ENCODE results near the gene TAOK3.
"Not testable (repeated sequence)": the region's sequence is repeated elsewhere in the genome, so short reads cannot be mapped to it uniquely, and the experiment has no call there.

Gene TAOK3

DNA sequence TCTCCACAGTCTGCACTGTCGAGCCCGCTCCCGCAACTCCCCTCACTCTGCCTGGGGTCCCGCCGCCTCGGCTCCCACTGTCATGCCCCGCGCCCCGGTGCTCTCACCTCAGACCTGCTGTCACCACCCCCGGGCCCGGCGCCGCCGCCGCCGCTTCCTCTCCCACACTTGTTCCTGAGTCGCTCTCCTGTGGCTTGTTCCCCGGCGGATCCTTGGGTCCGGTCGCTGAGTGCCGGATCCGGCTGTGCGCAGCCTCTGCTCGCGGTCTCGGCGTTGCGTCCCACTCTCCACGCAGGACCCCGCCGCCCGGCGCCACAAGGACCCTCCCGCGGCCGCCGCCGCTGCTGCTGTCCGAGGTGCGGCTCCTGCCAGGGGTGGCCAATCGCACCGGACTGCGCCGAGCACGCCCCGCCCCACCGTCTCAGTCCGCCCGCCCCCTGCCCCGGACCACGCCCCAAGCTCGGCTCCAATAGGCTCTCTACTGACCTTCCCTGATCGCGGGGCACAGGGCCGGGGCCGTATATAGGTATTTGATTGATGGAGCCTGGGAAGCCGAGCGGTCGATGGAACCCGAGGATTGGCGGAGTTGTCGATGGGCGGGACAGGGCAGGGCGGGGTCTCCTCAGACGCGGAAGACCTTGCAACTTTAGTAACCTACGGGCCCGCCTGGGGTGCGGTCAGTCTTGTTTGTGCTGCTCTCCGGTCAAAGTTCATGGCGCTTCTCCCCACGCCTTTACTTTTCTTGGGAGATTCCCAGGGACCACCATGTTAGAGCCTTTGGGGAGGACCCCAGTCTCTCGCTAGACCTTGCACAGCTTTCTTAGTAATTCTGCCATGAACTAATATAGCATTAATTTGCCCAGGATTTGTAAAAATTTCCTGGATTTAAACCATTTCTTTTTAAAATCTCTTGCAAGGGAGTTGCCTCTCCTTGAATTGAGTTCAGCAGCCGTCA, at the start of gene TAOK3:
TSS of gene TAOK3 (minus strand) at position 367 of the 955 bp plus-strand sequence. CDS start 117,340 bp downstream, outside the sequence.
- peak; percentile 98 for DNase-seq

DNA sequence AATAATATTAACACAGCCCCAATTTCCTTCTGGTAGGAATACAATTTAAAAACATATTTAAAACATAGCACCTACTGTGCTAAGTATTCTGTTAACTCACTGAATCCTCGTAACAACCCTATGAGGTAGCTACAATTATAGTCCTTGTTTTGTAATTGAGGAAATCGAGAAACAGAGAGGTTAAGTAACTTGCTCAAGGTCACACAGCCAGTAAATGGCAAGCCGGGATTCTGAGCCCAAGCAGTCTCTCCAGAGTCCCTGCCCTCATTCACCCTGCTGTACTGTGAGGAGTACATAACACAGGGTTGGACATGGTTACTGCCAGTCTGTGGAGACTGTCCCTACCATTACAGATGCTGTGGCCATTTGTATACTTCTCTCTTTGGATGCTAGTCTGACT, 48.0 kb upstream of the TAOK3 start:
- DNase-seq, result no peak

- DNase-seq, result no peak
These were observed 45.8 kb upstream of the TAOK3 start for GRCh38 chr12:118418385-118419057.

GRCh38 chr12:118417942-118418341, 45.2 kb upstream of the TAOK3 start:
- no peak for DNase-seq

DNA sequence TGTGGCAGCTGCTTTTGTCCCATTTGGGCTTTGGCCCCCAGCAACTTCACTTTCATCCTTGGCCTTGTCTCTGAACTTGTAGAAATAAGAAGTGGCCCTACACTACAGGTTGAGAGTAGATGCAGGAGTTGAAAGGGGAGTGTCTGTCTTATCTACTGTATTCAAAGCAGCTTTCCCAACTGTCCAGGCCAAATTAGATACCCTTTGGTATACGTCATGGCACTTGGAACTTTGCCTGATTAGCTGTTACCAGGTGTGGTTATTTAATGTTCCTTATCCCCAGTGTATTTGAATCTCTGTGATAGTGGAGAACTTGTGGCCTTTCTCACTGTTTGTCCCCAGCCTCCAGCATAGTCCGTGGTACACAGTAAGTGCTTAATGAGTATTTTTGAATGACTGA, 37.1 kb upstream of the TAOK3 start:
- no peak for DNase-seq

GRCh38 chr12:118408241-118408640, 35.5 kb upstream of the TAOK3 start:
- DNase-seq, result not testable (repeated sequence)

DNA sequence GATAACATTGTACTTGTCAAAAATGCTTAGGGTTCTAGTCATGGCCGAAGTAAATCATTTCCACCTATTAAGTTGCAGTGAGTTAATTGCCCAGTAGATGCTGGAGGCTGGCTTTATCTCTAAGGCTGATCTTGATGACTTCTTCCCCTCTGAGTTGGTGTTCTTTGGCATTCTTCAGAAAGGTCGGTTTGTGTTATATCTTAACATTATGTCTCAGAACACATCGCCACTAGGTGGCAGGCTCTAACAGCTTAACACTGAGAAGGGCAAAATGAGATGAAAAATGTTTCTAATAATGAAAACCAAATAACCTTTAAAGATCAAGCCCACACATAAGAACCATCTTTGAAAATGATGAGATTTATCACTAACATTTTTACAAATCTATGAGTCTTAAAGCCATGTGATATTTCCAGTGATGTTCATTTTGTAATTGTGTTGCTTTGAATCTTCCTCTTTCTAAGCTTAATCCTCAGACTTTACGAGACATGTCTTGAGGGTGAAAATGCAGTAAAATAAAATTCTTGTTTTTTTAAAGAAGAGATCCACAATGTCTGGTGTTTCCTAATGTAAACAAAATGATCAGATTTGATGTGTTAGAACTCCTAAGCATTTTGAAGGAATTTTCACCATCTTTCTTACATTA, 32.3 kb upstream of the TAOK3 start:
- peak; percentile 60 for DNase-seq

- no peak for DNase-seq
These were observed 29.5 kb upstream of the TAOK3 start for GRCh38 chr12:118402251-118402650.

- DNase-seq, result no peak
These were observed 26.2 kb upstream of the TAOK3 start for GRCh38 chr12:118398940-118399339.

DNA sequence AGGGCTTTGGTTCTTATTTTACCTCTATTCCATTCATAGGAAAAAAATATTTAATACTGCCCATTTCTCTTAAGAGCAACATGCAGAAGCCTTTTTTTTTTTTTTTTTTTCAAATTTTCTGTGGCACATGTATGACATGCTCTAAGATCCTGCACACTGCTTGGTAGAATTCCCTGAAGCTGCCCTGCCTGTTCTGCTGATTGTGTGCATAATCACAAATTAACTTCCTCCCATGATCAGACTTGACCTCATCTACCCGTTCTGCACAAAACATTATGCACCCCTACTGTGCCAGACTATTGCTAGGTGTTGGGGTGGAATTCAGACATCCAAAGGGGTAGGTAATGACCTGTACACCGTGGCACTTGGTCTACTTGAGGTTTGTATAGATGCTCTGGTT, 25.8 kb upstream of the TAOK3 start:
- DNase-seq, result no peak

DNA sequence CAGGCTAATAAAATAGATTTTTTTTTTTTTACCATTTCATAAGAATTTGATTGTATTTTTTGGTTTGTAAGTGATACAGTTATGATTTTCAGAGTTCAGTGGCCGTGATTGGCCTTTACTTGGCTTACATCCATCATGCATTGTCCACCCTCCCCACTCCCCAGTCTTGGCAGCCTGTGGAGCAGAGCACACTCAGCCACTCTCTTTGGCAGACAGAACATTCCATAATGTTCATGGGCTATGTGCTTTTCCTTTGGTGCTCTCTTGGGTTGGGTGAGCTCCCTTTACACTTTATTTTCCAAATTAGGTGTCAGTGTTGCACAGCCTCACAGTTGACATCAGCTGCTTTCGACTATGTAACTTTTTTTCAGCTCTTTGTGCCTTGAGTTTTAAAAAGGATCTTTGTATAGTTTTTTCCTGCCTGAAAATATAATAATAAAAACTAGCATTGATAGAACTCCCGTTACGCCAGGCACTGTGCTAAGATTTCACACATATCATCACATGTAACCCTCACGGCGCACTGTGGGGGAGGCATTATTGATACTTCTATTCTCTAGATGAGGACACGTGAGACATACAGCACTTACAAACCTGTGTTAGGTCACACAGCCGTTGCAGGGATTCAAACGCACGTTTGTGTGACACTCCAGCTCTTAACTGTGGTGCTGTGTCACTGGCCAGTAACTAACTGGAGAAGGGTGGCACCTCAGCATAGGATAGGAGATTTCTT, 25.2 kb upstream of the TAOK3 start:
- no peak for DNase-seq

DNA sequence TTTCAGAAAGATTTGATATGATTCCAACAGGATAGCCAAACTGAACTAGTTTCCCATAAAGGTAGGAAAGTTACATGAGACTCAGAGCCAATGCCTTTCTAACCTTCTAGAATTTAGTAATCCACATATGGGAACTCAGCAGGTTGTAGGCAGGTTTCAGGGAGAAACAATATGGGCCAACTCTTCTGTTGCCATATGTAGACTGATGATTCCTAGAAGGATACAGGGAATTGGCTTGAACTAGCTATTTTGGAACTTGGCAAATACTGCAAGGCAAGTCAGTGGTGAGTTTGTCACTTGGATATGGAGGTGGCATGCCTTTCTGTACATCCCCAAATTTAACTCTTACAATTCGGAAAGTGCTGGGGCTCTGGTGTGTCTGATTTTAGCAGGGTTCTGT, 19.1 kb upstream of the TAOK3 start:
- no peak for DNase-seq

- DNase-seq, result no peak
These were observed 18.7 kb upstream of the TAOK3 start for GRCh38 chr12:118391424-118391823.

DNA sequence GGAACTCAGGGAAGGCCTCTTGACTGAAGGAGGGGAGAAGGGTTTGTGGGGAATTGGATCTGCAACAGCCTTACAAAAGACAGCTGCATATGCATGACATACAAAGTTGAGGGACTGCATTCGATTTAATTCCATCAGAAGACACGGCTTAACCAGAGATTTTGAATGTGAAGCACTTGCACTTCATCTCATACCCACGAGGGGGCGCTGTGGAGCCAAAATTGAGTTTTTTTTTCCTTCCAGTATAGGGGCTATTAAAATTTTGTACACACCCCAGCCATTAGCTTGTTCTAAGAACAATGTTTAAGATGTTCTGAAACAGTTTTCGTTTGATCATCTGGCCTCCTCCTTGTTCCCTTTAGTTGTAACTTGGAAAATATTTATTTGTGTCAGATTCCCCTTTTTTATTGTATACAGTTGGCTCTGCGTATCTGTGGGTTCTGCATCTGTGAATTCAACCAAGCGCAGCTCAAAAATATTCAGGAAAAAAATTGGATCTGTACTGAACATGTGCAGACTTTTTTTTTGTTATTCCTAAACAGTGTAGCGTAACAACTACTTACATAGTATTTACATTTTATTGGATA, 5.3 kb upstream of the TAOK3 start:
- peak; percentile 78 for DNase-seq

DNA sequence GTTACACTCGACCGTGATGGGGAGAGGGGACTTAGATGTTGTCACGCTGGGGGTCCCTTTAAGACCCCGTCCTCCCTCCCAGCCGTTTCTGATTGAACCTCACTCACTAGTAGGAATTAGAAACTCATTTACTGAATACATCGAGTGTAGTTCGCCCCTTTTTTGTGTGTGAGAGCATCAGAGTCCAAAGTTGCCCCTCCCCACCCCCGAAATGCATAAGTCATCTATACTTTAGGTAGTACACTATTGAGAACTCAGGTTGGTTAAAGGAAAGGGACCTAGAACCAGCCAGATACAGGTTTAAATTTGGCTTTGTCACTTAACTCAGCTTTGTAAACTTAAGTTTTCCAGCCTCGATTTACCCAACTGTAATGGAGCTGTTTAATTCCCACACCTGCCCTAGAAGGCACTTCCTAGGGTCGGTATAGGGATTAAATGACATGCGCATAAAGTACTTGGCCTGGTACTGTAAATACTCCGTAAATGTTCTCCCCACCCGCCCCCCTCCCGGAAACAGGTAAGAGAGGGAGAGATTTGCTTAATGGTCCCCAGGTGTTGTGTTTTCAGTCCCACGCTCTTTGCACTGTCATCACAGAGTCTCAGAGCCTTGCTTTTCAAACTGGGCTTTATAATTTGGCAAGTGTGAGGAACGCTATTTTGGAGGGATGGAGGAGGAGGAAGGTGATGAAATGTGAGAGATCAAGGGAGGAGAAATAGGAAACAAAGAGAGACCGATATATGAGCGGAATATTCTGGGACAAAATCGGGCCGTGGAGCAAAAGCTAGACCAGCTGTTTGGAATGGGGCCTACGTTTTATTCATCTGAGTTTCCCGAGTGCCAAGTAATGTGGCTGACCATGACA, 4.5 kb upstream of the TAOK3 start:
- no peak for DNase-seq

DNA sequence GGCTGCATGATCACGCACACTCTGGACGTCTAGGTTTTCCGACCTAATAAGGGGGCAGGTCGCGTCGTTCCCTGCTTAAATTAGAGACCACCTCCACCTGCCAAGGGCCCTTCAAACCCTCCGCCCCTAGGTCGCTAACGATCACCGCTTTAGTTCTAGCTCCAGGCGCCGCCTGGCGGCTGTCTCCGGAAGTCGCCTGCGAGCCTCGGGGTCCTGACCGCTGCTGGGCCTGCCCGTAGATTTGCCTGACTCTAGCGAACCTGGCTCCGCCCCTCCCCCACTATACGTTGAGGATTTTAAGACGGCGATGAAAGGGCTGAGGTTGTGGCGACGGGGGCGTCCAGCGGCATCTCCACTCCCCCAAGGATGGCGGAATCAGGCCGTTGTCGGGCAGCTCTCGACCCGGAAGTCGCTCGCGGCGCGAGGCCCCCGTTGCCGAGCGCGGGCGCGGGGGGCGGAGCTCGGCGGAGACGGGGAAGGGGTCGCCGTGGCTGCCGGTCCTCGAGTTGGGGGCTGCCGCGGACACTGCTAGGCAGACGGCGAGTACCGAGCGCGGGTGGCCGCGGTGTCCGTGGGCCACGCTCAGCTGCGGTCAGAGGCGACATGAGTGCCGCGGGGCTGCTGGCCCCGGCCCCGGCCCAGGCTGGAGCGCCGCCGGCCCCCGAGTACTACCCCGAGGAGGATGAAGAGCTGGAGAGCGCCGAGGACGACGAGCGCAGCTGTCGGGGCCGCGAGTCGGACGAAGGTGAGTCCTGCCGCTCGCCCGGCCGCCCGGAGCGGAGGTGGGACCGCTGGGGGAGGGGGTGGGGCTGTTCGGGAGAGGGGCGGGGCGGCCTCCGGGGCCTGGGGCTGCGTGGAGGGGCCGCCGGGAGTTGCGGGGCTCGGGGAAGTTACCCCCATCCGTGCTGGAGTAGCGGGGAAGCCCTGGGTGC, 3.6 kb upstream of the TAOK3 start, which contains the start of gene SUDS3:
TSS of gene SUDS3 (plus strand) at position 467 of the 932 bp plus-strand sequence. CDS start at position 604, 137 bp downstream.
- DNase-seq, result peak; percentile 95

- no peak for DNase-seq
These were observed 2.6 kb upstream of the TAOK3 start for GRCh38 chr12:118375348-118375747.

DNA sequence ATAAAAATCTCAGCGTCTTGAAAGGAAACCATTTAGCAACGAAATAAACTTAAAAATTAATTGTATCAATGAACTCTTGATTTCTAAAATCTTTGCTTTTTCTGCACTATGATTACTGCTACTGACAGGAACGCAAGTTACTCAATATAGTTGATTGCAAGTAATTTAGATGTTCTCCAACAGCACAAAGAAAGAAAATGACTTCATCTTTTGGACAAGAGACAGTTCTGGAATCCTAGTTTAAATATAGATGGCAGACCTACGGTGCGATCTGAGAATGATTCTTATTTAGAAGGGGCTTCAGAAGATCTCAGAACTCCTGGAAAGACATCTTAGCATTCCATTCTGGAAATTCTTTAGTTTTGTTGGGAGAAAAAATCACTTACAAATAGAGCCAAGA, 2.2 kb upstream of the TAOK3 start:
- no peak for DNase-seq

GRCh38 chr12:118374126-118374725, 1.5 kb upstream of the TAOK3 start:
- DNase-seq, result no peak

DNA sequence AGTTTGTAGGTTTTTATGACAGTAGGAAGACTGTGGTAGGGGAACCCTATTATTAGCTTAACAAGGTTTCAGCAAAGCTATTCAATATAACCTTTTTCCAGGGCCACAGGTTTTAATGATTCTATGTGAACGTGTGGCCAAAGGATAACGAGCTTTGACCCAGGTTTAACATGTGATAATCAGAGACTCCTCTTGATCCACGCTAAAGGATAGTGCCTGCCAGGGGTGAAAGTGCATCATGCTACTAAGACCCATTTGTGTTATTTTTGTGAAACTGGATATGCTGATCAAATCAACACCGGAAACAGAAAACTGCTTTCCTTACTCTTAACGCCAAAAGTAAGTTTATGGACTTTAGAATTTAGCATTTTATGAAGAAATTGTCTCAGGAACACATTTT, 909 bp upstream of the TAOK3 start:
- DNase-seq, result no peak
